ENCODE results near the gene PKP2. TPM values are rescaled to one million over a fixed set of nuclear protein-coding genes. Genes with fewer than 3 reads are reported as not detected.
A peak's percentile ranks its signal among the peaks of the same experiment; 100 is the strongest.

The PKP2 gene
- total and polyA plus RNA-seq, 2 of the 13 experiments (the other 11 are each of a cell fraction or from before 2014, with no cell fraction given) = 15.1 to 25.3 TPM

- TF ChIP-seq MBNL3 (CRISPR knock-in tag; conservative IDR thresholded peaks at IDR 0.05) (no peak), KMT2B (CRISPR knock-in tag; IDR thresholded peaks at IDR 0.05) (no peak; the same call in 1 of the 2 replicates), GATAD2A (CRISPR knock-in tag; IDR thresholded peaks at IDR 0.05) (peak; percentile 28), ZFY (CRISPR knock-in tag; IDR thresholded peaks at IDR 0.05) (peak; percentile 81), ZNF451 (CRISPR knock-in tag; IDR thresholded peaks at IDR 0.05) (no peak), ARNTL (CRISPR knock-in tag; IDR thresholded peaks at IDR 0.05) (no peak; the same call in 1 of the 2 replicates), KLF9 (CRISPR knock-in tag; IDR thresholded peaks at IDR 0.05; ENCODE audit: low read depth) (0 out of 2 replicates have a peak, but pooled peaks have one; percentile 69), ZNF33A (CRISPR knock-in tag; IDR thresholded peaks at IDR 0.05; ENCODE audit: borderline replicate concordance) (no peak), HINFP (CRISPR knock-in tag; IDR thresholded peaks at IDR 0.05; ENCODE audit: low read depth) (no peak), KLF16 (CRISPR knock-in tag; IDR thresholded peaks at IDR 0.05) (no peak), SAFB2 (CRISPR knock-in tag; IDR thresholded peaks at IDR 0.05; ENCODE audit: borderline replicate concordance, low read depth) (no peak; the same call in 1 of the 2 replicates), RFX1 (IDR thresholded peaks at IDR 0.05) (no peak), CHCHD3 (CRISPR knock-in tag; IDR thresholded peaks at IDR 0.05) (0 out of 2 replicates have a peak, but pooled peaks have one; percentile 7), ZNF549 (CRISPR knock-in tag; IDR thresholded peaks at IDR 0.05) (no peak), GTF2F1 (IDR thresholded peaks at IDR 0.05; ENCODE audit: low read length) (no peak), E2F1 (CRISPR knock-in tag; IDR thresholded peaks at IDR 0.05) (no peak), AHDC1 (CRISPR knock-in tag; IDR thresholded peaks at IDR 0.05; ENCODE audit: borderline replicate concordance) (no peak), ZNF382 (CRISPR knock-in tag; IDR thresholded peaks at IDR 0.05; ENCODE audit: borderline replicate concordance) (no peak), ZNF10 (CRISPR knock-in tag; IDR thresholded peaks at IDR 0.05; ENCODE audit: borderline replicate concordance, low read depth) (no peak), ZNF432 (CRISPR knock-in tag; IDR thresholded peaks at IDR 0.05; ENCODE audit: borderline replicate concordance) (no peak), ZBTB3 (CRISPR knock-in tag; IDR thresholded peaks at IDR 0.05; ENCODE audit: borderline replicate concordance, low read depth) (no peak), STAG1 (CRISPR knock-in tag; IDR thresholded peaks at IDR 0.05) (peak; percentile 97), ZNF761 (CRISPR knock-in tag; conservative IDR thresholded peaks at IDR 0.05) (peak; percentile 5; the same call in 1 of the 2 replicates)
Observed at GRCh38 chr12:32755654-32756475, 140.7 kb downstream of the PKP2 start, which contains the start of gene YARS2 (continued).
